Kidney epithelial cell (primary cell): ENCODE measurements around the gene RAPGEF6. TPM values are rescaled to one million over a fixed set of nuclear protein-coding genes. Genes with fewer than 3 reads are reported as not detected.

Experiments used
- DNase-seq: peaks from one replicate; pipeline ENCODE4 v3.0.0-alpha.2; 2010; ENCODE audit warnings: low read depth
- H3K27me3 ChIP-seq: 2 replicates; pipeline ENCODE4 v1.6.0; 2011; ENCODE audit warnings: low read length; ENCODE audit not compliant: control insufficient read depth, insufficient read depth
- H3K36me3 ChIP-seq: 2 replicates; pipeline ENCODE4 v1.5.1; 2011; ENCODE audit warnings: low read length; ENCODE audit not compliant: control insufficient read depth, insufficient read depth
- H3K4me3 ChIP-seq: 2 replicates; pipeline ENCODE4 v1.5.1; 2011; ENCODE audit warnings: low read depth, mild to moderate bottlenecking, control low read depth, low read length
- total RNA-seq: library from RNA; depleted of rRNA; stranded (reverse); fragments of >200 nt; gene quantifications from 2 replicates; pipeline ENCODE4 v1.2.3, GENCODE V29; 2015
- TF ChIP-seq, protein P1 (sequence below): IDR thresholded peaks from 2 replicates; pipeline ENCODE4 v1.5.1; 2011; ENCODE audit warnings: mild to moderate bottlenecking, moderate library complexity, low read length, control low read depth, inconsistent platforms; ENCODE audit not compliant: insufficient read depth, poor library complexity, severe bottlenecking

Gene RAPGEF6
- total RNA-seq, 1 donor from 2014 or later, result 10.0 TPM

DNA sequence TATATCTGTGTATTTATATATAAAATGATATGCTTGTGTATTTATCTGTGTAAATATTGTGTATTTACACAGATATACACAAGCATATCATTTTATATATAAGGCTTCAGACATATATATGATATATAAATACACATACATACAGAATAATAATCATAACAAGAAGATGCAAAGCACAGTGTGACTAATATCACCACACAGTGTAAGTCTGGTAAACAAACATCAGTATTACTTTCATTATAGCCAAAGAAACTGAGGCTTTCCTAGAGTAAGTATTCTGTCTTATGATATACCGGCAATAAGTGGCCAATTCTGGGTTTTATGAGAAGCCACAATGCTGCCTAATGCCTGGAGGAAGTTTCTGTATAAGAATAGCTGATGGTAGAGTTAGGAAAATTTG lies 29.9 kb upstream of the RAPGEF6 start:
- Histone ChIP-seq H3K27me3 (no peaks in the 10 kb centered on the region), H3K4me3 (no peak overlapping the region), H3K36me3 (no peaks in the 10 kb centered on the region)
- no peak for DNase-seq
- TF ChIP-seq, protein P1, sequence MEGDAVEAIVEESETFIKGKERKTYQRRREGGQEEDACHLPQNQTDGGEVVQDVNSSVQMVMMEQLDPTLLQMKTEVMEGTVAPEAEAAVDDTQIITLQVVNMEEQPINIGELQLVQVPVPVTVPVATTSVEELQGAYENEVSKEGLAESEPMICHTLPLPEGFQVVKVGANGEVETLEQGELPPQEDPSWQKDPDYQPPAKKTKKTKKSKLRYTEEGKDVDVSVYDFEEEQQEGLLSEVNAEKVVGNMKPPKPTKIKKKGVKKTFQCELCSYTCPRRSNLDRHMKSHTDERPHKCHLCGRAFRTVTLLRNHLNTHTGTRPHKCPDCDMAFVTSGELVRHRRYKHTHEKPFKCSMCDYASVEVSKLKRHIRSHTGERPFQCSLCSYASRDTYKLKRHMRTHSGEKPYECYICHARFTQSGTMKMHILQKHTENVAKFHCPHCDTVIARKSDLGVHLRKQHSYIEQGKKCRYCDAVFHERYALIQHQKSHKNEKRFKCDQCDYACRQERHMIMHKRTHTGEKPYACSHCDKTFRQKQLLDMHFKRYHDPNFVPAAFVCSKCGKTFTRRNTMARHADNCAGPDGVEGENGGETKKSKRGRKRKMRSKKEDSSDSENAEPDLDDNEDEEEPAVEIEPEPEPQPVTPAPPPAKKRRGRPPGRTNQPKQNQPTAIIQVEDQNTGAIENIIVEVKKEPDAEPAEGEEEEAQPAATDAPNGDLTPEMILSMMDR, result no peak

DNA sequence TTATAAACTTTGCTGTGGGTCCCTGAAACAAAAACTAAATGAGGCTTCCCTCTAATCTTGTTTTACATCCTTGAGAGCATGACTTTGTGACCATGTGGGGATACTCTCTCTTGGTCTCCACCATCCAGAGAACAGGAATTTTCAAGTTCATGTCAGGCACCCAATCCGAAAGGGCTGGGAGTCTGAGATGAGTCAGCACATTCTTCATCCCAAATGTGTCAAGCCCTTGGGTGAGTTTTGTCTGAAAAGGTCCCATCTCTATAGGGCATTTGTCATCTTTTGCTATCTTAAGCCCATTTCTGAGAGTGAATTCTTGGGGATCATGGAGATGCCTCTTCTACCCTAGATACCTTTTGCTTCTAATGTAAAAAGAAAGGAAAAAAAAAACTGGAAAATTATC lies 26.9 kb upstream of the RAPGEF6 start:
- Histone ChIP-seq H3K27me3 (no peaks in the 10 kb centered on the region), H3K4me3 (no peak overlapping the region), H3K36me3 (peaks cover 2% of the 10 kb centered on the region)
- TF ChIP-seq, protein P1, result no peak
- DNase-seq, result no peak

DNA sequence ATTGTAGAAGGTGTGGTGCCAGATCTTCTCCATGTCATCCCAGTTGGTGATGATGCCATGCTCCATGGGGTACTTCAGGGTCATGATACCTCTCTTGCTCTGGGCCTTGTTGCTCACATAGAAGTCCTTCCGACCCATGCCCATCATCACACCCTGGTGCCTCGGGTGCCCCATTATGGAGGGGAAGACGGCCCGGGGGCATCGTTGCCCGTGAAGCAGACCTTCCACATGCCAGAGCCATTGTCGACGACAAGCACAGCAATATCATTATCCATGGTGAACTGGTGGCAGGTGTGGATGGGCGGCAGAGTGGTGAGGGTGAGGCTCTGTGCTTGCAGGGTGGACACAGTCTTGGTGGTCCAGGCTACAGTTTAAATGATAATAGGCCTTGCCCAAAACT lies 24.8 kb upstream of the RAPGEF6 start:
- no peak for DNase-seq
- Histone ChIP-seq H3K36me3 (peaks cover 2% of the 10 kb centered on the region), H3K4me3 (no peak overlapping the region), H3K27me3 (no peaks in the 10 kb centered on the region)
- TF ChIP-seq, protein P1, result no peak

DNA sequence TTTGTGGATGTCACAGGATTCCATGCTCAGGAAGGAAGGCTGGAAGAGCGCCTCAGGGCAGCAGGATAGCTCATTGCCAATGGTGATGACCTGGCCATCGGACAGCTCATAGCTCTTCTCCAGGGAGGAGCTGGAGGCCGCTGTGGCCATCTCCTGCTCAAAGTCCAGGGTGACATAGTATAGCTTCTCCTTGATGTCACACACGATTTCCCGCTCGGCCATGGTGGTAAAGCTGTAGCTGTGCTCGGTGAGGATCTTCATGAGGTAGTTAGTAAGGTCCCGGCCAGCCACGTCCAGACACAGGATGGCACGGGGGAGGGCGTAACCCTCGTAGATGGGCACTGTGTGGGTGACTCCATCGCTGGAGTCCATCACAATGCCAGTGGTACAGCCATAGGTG lies 24.3 kb upstream of the RAPGEF6 start:
- H3K36me3 ChIP-seq, result peaks cover 2% of the 10 kb centered on the region
- no peak for DNase-seq
- H3K4me3 ChIP-seq, result no peak overlapping the region
- H3K27me3 ChIP-seq, result no peaks in the 10 kb centered on the region
- TF ChIP-seq, protein P1, result no peak

DNA sequence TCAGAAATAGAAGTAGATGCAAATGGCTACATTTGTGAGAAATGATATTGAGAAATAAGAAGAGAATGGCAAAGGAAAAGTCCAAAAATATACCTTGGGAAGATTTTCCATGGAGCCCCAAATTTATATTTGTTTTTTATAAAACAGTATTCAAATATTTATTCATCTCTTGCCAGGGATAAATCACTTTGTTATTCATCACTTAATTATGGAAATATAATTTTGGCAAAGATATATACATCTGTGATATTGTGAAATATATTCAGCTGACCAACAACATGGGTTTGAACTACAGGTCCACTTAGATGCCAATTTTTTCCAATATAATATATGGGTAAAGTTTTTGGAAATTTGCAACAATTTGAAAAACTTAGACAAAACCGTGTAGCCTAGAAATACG lies 19.7 kb upstream of the RAPGEF6 start:
- H3K4me3 ChIP-seq, result no peak overlapping the region
- DNase-seq, result no peak
- H3K27me3 ChIP-seq, result no peaks in the 10 kb centered on the region
- TF ChIP-seq, protein P1, result no peak
- peaks cover 2% of the 10 kb centered on the region for H3K36me3 ChIP-seq

DNA sequence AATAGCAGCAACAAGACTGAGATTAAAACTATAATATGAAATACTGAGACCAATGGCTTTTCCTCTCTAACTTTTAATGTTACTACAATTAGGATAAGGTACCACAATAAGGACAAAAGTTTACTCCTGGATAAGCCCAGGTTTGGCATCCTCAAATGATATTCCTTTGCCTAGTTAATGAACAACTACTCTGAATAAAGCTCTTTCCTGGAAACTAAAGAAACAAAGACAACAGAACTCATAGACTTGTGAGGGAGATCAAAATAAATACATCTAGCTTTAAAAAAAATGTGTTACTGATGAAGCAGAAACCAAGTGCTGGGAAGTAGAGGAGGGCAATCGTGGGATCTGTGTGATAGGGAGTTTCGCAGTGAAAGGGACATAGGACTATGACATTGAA lies 19.3 kb upstream of the RAPGEF6 start:
- TF ChIP-seq, protein P1, result no peak
- no peak for DNase-seq
- H3K4me3 ChIP-seq, result no peak overlapping the region
- no peaks in the 10 kb centered on the region for H3K27me3 ChIP-seq
- H3K36me3 ChIP-seq, result no peaks in the 10 kb centered on the region
